Endometrial microvascular endothelial cells (primary cell): Measurements from ENCODE around the gene EHD1. TPM values are rescaled to one million over a fixed set of nuclear protein-coding genes. Genes with fewer than 3 reads are reported as not detected.

Experiments
- in situ Hi-C: cut with HindIII; loops from 2 replicates; pipeline ENCODE4 v1.10.0; 2017; ENCODE audit warnings: low sequenced_read_pairs, low pct_unique_long_range_greater_than_20kb; ENCODE audit errors: inconsistent ontology term
- total RNA-seq: library from RNA; depleted of rRNA; stranded (reverse); fragments of >200 nt; gene quantifications from one replicate; pipeline ENCODE4 v1.2.3, GENCODE V29; 2015; ENCODE audit errors: inconsistent ontology term

Gene EHD1
- total RNA-seq, 1 donor from 2014 or later, result 202 TPM

- in situ Hi-C loops, result no loop called here
Measured at GRCh38 chr11:64850979-64851567, 27.3 kb downstream of the EHD1 start.

GRCh38 chr11:64849598-64850356, 28.6 kb downstream of the EHD1 start:
- in situ Hi-C loops, result loop anchor here (10.0 kb wide), 1 partner anchor 45 kb away; no protein-coding TSS in a partner anchor

- in situ Hi-C loops, result loop anchor here (10.0 kb wide), 1 partner anchor 46 kb away; no protein-coding TSS in a partner anchor
Measured at GRCh38 chr11:64848826-64849597, 29.4 kb downstream of the EHD1 start.

GRCh38 chr11:64848214-64848825, 30.1 kb downstream of the EHD1 start:
- in situ Hi-C loops, result loop anchor here (10.0 kb wide), 1 partner anchor 46 kb away; no protein-coding TSS in a partner anchor

GRCh38 chr11:64846998-64847666, 31.3 kb downstream of the EHD1 start:
- in situ Hi-C loops, result loop anchor here (10.0 kb wide), 1 partner anchor 48 kb away; no protein-coding TSS in a partner anchor

- in situ Hi-C loops, result loop anchor here (10.0 kb wide), 1 partner anchor 49 kb away; no protein-coding TSS in a partner anchor
Measured at GRCh38 chr11:64845776-64846129, 32.7 kb downstream of the EHD1 start.

GRCh38 chr11:64845129-64845775, 33.2 kb downstream of the EHD1 start:
- in situ Hi-C loops, result loop anchor here (10.0 kb wide), 1 partner anchor 50 kb away; no protein-coding TSS in a partner anchor

GRCh38 chr11:64844330-64845128, 33.9 kb downstream of the EHD1 start, which contains the start of gene CDC42BPG:
CDC42BPG (minus strand) TSS chr11:64844653; CDS start chr11:64844569, 84 bp downstream.
- in situ Hi-C loops, result loop anchor here (10.0 kb wide), 1 partner anchor 50 kb away; no protein-coding TSS in a partner anchor

- in situ Hi-C loops, result loop anchor here (10.0 kb wide), 1 partner anchor 51 kb away; no protein-coding TSS in a partner anchor
Measured at GRCh38 chr11:64843686-64844329, 34.6 kb downstream of the EHD1 start.

- in situ Hi-C loops, result loop anchor here (10.0 kb wide), 1 partner anchor 52 kb away; no protein-coding TSS in a partner anchor
Measured at GRCh38 chr11:64842851-64843685, 35.4 kb downstream of the EHD1 start.

GRCh38 chr11:64842366-64842759, 36.1 kb downstream of the EHD1 start:
- in situ Hi-C loops, result loop anchor here (10.0 kb wide), 1 partner anchor 52 kb away; no protein-coding TSS in a partner anchor

GRCh38 chr11:64841592-64842365, 36.6 kb downstream of the EHD1 start:
- in situ Hi-C loops, result loop anchor here (10.0 kb wide), 1 partner anchor 53 kb away; no protein-coding TSS in a partner anchor

GRCh38 chr11:64839887-64840782, 38.3 kb downstream of the EHD1 start:
- in situ Hi-C loops, result loop anchor here (10.0 kb wide), 1 partner anchor 55 kb away; no protein-coding TSS in a partner anchor

- in situ Hi-C loops, result no loop called here
Measured at GRCh38 chr11:64839335-64839734, 39.1 kb downstream of the EHD1 start.
